GM12865 (cell line): ENCODE results near the gene BOD1.

ENCODE experiments used
- DNase-seq: peaks from one replicate; pipeline ENCODE4 v3.0.0; 2010; ENCODE audit warnings: low read depth
- H3K4me3 ChIP-seq: 2 replicates; pipeline ENCODE4 v1.5.1; 2011; ENCODE audit warnings: mild to moderate bottlenecking, low read depth, low read length, control low read depth
- CTCF ChIP-seq: IDR thresholded peaks from 2 replicates; pipeline ENCODE4 v1.5.1; 2011; ENCODE audit warnings: low read length, control low read depth, low read depth, inconsistent platforms; ENCODE audit not compliant: insufficient read depth; ENCODE audit errors: missing control alignments

BOD1 gene

GRCh38 chr5:173616577-173617118 lies at the start of gene BOD1:
TSS of gene BOD1 (minus strand) at chr5:173616650. CDS start at chr5:173616436, 214 bp downstream.
- H3K4me3 ChIP-seq, result peak within 1 kb of the TSS; percentile 82
- no peak for TF ChIP-seq CTCF
- DNase-seq, result peak; percentile 98

DNA sequence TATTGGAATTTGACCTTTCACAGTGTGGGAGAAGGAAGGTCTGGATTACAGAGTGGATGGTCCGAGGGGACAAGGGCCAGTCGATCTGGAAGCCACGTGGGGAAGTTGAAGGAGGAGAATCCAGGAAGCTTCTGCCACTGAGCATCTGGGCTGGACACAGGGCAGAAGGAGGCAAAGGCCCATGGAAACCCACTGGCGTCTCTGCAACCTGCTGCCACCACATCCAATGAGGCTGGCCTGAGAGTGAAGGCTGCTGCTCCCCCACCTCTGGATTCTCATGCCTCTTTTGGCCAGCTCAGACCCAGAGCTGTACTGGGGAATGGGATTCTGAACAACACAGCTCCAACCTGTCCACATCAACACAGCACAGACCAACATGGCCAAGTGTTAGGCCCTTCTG lies 48.9 kb upstream of the BOD1 start:
- TF ChIP-seq CTCF, result no peak
- H3K4me3 ChIP-seq, result no peak overlapping the region
- DNase-seq, result no peak

- peak; percentile 71 for DNase-seq
- no peak overlapping the region for H3K4me3 ChIP-seq
- TF ChIP-seq CTCF, result no peak
Measured at GRCh38 chr5:173664154-173664526, 47.7 kb upstream of the BOD1 start.

- no peak for TF ChIP-seq CTCF
- H3K4me3 ChIP-seq, result no peak overlapping the region
- DNase-seq, result no peak
Measured at GRCh38 chr5:173663352-173664153, 47.1 kb upstream of the BOD1 start.

DNA sequence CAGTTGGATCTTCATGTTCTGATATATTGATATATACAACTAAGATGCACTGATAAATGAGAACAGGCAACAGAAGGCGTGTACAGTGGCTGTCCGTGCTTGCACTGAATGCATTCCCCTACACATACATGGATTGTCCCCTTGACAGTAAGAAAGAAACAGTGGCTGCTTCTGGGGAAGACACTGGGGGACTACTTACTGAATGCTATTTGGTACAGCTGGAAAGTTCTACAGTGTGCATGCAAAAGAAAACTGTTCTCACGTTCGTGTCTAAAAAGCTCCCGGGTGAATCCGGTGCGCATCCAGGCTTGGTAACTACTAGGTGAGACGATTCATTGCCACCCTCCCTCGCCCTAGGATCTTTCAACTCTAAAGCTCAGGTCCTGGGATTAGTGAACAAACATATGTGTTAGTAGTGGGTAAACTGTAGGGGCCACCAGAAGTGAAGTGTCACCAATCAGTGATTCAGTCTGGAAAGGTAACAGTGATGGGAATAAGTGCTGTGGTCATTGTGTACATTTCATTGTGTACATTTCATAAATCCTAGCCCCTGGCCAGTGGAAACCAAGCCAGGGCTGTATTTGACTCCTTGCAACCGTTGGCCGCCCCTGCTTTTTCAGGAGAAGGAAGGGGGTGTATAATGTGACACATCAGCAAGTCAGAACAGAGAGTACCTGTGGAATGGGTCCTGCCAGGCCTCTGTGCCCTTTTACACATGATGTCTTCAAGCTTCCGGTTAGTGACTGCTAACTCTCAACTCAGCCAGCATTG lies 46.3 kb upstream of the BOD1 start:
- DNase-seq, result no peak
- TF ChIP-seq CTCF, result no peak
- H3K4me3 ChIP-seq, result no peak overlapping the region

- no peak for DNase-seq
- TF ChIP-seq CTCF, result no peak
- no peak overlapping the region for H3K4me3 ChIP-seq
Measured at GRCh38 chr5:173660481-173661280, 44.2 kb upstream of the BOD1 start.
